CD4-positive, alpha-beta T cell treated with Interleukin-6 for 4 hours (primary cell): ENCODE data around the gene PRRX2.
"Not testable (repeated sequence)": the region's sequence is repeated elsewhere in the genome, so short reads cannot be mapped to it uniquely, and the experiment has no call there.

Experiments
- DNase-seq: peaks from one replicate; pipeline ENCODE4 v3.0.0-alpha.2; 2020; ENCODE audit warnings: mixed read lengths

PRRX2 gene

DNA sequence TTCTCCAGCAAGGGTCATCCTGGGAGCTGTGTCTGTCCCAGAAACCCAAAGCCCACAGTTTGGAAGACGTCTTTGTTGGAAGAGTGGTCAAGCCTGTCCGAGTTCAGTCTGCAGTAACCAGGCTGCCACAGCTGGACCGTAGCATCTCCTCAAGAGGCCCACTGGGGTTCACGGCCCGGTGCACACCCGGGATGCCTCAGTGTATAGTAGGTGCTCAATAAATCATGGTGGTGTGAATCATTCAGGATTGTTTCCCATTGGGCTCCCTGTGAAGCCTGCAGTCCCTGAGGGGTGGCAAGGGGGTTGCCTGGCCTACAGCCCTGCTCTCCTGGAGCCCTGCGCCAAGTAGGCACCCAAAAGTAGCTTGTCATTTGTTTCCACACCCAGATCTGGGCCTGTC is 10.3 kb upstream of the PRRX2 start:
- no peak for DNase-seq

DNA sequence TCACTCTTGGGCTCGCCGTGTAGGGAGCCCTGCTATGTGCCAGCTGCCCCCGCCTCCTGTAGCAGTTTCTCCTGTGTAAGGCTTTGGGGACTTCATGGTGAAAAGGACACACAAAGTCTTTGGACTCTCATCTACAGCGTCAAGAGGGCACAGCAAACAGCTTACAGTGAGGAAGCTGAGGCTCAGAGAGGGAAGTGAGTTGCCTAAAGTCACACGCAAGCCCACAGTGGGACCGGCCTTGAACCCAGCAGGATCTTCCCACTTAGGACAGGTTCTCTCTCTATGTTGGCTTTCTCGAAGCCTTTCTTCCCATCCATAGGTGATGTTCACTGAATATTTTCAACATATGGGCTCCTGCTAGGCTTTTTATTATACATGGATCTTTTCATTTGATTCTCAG is 9.8 kb upstream of the PRRX2 start:
- no peak for DNase-seq

DNA sequence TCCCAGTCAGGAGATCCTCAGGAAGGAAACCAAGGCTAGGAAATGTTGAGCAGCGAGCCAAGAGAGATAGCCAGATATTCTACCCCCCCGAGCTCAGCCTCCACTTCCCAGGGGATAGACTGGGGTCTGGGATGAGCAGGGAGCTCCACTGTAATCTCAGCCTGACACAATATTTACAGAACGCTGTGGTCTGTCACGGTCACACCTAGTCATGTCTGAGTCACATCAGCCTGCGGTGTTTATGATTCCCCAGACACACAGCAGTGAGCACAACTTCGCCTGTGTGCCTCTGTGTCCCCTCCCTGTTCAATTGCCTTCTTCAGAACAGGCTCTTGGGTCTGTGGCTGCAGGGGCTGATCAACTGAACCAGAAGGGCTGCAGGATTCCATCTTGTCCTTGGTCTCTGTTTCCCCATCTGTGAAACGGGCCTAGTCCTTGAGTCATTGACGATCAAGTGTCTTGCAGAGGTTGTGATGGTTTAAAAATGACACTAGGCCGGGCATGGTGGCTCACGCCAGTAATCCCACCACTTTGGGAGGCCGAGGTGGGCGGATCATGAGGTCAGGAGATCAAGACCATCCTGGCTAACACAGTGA is 8.6 kb upstream of the PRRX2 start:
- no peak for DNase-seq

DNA sequence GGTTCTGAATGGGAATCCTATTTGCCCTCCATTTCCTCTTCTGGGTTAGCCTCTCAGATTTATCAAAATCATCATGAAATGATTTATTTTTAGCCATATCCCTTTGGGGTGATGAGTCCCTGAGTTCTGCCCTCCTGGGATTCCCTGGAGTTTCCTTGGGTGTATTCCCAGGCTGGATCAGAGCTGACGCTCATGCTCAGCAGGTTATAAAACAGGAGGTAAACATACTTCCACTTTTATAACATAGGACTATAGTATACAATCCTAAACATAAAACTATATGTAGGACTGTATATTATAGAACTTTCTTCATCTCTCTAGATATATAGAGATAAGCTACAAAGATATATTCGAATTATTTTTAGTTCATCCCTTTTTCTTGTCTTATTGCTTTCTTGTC is 4.4 kb upstream of the PRRX2 start:
- DNase-seq: no peak

DNA sequence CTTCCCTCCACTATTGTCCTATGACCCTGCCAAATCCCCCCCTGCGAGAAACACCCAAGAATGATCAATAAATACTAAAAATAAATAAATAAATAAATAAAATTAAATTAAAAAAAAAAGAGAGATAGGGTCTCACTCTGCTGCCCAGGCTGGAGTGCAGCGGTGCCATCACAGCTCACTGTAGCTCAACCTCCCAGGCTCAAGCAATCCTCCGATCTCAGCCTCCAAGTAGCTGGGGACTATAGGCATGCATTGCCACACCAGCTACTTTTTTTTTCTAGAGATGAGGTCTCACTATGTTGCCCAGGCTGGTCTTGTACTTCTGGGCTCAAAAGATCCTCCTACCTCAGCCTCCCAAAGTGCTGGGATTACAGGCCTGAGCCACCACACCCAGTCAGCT is 3.2 kb upstream of the PRRX2 start:
- DNase-seq: not testable (repeated sequence)

DNA sequence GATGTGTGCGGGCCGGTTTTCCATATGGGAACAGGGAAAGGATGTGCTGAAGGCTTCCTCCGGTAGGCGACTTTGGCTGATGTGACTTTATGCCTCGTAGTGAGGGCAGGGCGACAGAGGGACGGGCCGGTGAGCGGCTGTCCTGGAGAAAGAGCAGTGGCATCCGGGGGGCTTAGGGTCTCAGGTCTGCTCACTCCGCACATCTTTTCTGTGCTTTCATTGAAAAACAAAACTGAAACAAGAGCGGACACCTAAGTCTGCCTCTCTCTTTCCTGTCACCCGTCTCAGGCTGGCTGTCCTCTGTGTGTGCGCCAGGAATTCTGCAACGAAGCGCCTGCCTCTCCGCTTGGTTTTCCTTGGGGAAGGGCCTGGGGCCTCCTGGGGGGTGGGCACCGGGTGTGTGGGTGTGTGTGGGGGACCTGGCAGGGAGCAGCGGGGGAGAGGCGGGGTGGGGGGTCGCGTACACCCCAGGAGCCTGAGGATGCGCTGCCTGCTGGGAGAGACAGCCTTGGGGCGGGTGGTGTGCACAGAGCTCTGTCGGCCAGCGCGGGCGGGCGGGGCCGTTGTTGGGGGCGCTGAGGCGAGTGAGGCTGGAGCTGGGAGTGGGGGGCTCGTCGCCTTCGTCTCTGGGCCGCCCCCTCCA is 580 bp upstream of the PRRX2 start:
- no peak for DNase-seq

DNA sequence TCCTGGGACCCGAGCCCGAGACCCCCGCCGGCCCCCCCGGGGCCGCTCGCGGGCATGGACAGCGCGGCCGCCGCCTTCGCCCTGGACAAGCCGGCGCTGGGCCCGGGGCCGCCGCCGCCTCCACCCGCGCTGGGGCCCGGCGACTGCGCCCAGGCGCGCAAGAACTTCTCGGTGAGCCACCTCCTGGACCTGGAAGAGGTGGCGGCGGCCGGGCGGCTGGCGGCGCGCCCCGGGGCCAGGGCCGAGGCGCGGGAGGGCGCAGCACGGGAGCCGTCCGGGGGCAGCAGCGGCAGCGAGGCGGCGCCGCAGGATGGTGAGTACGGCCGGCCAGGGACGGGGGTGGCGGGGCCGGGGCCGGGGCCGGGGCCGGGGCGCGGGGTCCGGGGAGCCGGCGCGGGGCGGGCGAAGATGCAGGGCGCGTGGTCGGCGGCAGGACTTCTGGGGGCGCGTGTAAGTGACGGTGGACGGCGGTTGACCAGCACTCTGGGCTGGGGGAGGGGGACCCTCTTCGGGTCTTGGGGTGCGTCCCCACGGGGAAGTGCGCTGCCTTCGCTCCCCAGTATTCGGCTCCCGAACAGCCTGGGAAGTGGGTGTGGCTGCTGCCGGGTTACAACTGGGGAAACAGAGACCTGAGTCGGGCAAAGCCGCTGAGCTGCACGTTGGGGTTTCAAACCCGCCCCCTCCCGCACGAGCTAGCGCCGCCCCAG is 520 bp downstream of the PRRX2 start:
- no peak for DNase-seq

DNA sequence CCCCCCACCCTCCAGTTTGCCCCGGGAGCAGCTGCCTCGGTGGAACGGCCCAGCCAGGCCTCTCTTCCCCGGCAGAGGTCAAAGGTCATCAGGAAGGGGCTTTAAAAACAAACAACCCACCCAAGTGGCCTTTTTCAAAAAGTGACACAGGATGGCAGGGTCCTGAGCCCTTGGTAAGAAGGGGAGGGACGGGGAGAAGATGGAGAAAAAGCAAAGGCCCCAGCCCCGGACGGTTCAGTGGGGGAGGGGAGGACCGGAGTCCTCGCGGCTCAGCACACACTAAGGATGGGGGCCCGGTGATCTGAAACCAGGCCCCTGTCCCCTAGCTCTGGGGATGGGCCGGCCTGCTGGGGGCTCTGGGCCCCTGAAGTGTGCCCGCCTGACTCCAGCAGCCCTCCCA is 1.1 kb downstream of the PRRX2 start:
- DNase-seq: no peak

DNA sequence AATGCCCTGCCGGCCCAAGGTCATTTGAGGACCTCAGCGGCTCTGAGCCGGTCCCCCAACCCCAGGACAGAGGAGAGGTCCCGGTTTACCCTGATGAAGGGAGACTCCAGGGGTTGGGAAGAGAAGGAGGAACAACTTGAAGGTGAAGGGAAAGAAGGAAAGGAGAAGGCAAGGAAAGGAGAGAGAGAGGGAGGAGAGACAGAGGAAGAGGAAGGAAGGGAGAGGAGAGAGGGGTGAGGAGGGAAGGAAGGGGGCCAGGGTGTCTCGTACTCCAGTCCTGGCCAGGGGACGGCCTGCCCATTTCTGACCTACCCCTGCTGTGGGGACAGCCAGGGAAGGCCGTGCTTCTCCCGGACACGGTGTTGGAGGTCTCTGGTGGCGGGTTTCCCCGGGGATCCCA is 1.9 kb downstream of the PRRX2 start:
- DNase-seq: no peak

DNA sequence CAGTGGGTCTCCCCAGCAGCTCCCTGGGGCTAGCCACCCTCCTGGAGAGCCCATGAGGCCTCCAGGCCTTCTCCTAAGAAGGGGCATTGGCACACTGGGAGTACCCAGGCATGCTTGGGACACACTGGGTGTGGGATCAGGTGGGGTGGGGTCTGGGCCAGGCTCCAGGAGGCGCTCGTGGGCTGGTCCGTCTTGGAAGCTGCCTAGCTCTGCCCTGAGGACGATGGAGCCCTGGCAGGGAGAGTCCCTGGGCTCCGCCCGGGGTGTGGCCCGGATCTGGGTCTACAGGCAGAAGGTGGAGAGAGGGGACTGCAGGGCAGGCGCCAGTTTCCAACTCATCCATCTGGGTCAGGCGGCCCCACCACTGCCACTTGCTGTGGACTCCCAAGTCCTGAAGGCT is 2.4 kb downstream of the PRRX2 start:
- no peak for DNase-seq

DNA sequence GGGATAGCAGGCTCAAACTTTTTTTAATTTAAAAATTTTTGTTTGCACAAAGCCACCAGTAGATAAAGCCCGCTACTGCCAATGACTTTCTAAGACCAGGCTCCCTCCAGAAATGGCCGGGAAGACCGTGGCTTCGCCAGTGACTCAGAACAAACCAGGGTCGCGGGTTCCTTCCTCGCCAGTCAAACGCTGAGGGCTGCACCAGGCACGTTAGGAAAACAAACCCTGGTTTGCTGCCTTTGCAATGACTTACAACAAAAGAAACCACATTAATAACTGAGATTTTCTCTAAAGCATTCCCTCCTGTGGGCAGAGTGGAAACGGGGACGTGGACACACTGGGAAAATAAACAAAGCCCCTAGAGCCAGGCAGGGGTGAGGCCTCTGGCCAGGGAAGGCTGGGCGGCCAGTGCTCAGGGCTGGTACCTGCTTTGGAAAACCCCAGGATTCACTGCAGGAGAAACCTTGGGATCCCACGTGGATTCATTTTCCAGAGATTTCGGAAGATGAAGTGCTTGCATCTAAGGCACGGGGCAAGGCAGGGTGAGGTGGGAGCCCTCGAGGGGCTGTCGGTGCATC is 3.8 kb downstream of the PRRX2 start:
- DNase-seq: no peak

DNA sequence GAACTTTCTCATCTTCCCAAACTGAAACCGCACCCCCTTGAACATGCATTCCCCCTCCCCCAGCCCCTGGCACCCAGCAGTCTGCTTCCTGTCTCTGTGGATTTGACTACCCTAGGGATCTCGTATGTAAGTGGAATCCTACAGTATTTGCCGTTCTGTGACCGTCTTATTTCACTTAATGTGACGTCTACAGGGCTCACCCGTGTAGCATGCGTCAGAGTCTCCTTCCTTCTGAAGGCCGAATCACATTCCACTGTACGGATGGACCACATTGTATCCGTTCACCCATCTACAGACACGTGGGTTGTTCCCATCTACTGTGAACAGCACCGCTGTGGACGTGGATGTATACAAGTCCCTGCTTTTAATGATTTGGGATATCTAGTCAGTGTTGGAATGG is 4.5 kb downstream of the PRRX2 start:
- no peak for DNase-seq

DNA sequence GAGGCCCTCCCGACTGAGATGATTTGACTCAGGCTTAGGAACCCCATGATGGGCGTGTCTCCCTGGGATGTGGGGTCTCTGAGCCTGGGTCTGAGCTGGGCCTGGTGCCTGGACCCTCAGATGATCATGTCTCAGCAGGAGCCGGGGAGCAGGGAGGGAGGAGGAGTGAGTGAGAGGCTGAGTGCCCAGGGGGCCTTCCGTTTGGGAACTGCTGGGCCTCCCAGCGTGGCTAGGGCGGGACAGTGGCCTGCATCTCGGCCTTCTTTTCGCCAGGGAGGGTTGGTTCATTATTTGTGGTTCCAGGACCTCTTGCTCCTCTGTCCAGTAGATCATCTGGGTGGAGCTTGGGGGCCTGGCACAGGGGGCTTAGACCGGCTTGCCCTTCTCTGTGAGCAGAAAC is 5.6 kb downstream of the PRRX2 start:
- DNase-seq: no peak

DNA sequence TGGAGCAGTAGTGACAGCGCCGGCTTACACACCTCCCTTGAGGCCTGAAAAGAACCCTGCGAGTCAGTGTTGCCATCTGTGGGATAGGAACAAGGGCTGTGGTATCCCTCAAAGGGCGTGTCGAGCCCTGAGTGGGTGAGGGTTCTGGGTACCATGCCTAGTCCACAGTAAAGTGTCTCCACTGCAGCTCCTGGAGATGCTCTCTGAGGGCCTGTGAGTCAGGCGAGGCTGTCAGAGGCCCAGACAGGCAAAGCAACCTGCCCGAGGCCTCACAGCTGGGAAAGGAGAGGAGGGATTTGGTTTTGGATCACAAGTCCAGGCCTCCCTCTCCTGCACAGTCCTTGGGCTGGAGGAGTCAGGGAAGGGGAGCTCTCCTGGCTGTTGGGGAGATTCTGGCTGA is 6.1 kb downstream of the PRRX2 start:
- DNase-seq: no peak

DNA sequence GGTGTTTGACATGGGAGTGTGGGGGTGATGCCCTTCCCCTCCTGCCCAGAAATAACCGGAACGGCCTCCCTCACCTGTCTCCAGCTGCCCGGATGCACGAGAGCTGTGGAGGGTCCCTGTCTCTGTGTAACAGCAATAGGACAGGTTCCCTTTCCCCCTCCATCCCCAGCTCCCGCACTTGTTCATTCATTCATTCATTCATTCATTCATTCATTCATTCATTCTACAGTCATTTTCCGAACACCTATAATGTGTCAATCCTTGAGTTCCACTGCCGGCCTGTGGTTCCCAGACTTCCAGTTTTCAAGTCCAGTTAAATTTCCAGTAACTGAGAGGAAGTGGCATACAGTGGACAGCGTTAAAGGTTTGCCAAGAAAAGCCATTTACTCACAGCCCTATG is 7.3 kb downstream of the PRRX2 start:
- DNase-seq: no peak

DNA sequence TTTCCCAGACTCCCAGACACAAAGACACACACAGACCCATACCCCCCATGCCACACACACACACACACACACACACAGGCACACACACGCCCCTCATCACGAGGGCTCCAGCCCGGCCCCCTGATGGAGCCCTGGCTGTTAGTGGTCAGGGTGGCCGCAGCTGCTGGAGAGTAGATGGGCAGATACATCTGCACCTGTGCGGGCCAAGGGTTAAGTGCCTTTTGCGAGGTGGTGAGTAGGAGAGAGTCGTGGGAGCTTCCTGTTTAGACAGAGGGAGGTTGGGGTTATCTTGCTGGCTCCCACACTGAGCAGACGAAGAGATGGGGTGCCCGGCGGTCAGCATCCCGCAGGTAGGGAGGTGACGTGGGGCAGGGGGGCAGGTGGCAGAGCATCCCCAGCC is 8.2 kb downstream of the PRRX2 start:
- DNase-seq: no peak

DNA sequence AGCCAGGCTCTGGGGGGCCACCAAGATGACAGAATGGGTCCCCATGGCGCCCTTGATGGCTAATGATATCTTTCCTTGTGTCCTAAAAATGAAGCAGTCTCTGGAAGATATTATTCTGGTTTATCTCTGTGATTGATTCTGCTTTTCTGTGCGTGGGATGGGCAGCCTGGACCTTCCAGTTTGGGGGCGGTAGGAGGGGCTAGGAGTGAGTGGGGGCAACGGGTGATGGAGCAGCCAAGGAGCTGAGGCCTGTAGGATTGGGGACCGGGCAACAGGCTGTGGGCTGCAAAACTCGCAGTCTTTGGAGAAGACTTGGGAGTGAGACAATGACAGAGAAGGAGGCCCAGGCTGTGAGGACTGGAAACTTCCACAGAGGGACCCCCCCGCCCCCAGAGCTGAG is 8.8 kb downstream of the PRRX2 start:
- DNase-seq: no peak

DNA sequence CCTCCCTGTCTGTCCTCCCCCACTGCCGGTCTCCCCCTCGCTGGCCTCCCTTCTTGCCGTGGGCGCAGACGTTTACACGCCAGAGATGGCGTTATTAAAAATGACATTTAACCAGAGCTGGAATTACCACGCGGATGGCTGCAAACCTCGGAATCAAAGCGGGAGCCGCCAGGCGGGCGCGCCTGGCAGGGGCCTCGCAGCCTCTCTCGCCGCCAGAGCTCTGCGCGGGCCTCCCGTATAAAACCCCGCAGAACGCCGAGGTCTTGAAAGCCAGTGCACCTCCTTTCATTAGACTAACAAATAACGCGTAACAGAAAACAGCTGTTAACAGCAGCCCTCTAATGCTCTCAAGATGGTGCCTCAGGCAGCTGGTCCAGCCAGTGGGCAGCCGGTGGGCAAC is 10.2 kb downstream of the PRRX2 start:
- DNase-seq: no peak

DNA sequence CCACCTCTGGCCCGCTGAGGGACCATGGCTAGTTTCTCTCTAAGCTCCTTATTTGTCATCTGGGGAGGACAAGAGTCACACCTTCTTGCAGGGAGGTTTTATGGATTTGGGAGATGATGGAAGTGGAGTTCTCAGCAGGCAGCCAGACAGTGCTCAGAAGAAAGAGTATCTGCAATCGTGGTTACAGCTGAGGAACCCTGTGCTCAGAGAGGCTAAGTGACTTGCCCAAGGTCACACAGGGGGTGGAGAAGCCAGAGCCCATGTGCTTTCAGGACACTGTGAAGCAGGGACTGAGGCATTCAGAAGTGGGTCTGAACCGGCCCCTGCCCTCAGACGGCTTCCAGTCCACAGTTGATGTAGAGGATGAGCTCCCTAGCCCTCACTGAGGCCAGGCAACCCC is 10.8 kb downstream of the PRRX2 start:
- DNase-seq: no peak

DNA sequence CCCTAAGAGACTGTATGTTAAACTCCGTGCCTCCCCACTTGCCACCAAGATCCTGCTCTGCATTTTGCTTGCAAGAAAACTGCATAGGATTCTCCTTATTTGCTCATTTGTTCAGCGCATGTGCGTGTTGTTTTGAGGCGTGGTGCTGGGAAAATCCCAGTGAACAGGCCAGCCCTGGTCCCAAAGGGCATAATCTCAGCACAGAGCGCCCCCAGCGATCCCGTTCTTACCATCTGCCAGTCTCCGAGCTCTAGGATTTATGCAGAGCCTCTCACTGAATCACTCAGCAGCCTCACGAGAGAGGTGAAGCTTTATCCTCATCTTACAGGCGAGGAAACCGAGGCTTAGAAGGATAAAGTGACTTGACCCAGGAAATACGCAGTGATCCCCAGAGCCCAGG is 11.5 kb downstream of the PRRX2 start:
- no peak for DNase-seq

DNA sequence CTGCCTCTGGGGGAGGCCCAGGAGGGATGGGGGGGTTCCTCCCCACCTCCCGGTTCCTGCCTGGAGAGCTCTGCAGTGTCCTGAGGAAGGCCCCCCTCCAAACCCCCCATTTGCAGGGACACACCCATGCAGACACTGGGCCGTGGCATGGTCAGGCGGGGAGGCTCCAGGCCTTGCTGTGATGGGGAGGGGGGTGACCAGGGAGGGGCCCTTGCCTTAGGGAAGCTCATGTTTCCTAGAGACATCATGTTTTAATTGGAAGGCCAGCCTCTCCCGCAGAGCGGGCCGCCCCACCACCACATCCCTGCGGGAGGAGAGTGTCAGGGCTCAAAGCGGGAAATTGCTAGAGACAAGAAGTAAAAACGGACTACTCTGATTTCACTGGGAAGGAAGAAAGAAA is 12.0 kb downstream of the PRRX2 start:
- no peak for DNase-seq

DNA sequence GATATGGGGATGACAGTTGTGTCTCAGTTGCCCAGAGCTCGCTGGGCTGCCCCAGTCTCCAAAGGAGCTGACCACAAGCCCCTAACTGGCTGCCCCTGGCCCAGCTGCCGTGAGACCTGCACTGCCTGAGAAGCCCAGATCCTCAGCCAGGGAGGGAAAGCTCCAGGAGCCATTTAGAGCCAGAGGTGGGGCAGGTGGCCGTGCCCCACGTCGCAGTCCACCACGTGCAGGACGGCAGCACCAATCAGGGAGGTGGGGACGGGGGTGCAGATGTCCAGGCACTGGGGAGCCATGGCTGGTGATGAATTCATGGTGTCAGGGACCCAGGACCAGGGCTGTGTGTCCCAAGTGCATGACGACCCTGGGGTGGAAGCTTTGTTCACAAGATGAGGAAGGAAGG is 13.4 kb downstream of the PRRX2 start:
- DNase-seq: no peak

DNA sequence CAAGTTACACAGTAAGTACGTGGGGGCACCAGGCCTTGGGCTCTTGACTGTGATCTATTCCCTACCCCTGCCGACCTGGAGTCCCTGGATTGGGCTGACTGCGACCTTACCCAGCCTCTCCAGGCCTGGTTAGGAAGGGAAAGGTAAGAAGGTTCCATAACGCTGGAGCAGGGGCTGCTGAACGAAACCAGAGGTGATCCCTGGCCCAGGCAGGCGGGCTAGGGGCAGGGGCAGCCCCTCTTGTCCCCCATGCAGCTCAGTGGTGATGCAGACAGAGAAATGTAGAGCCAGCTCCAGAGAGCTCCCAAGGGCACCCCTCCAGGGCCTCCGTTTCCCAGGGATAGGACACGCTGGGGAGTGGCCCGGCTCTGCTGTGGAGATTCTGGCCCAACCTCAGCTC is 14.1 kb downstream of the PRRX2 start:
- no peak for DNase-seq

DNA sequence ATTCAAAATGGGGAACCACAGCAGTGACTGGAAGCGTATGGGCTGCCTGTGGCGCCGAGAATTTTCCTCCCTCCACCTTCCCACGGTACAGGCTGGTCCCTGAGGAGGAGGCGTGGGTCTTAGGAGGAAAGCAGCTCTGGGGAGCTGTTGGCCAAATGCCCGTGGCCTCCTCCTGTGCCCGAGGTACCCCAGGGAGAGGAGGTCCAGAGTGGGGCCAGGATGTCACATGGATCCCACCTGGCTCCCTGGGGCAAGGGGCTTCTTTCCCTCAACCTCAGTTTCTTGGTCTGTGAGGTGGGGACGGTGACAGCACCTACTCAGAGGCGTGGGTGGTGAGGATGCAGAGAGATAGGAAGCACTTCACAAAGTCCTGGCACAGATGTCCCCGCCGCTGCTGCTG is 16.5 kb downstream of the PRRX2 start:
- no peak for DNase-seq
